ENCODE measurements around the gene UBE3B.

Gene UBE3B

DNA sequence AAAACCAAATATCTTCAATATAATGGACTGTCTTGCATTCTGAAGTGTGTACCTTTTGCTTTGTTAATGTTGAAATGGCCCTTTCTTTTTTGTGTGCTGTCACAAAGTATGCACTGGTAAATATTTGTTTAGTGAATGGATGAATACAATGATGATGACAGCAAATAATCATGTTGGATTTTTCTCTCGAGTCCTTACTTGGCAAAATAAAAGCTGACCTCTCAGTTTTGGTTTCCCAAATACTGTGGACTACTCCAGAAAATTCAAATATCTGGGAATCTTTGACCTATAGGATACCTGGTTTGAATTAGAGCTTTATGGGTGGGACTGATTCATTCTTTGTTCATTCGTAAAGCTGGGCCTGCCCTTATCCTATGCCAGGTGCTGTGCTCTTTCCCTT is 5.5 kb downstream of the UBE3B start:
- TF ChIP-seq ZNF274 (IDR thresholded peaks at IDR 0.05; ENCODE audit: low read depth, low read length) = no peak
- Histone ChIP-seq H3K36me3 (ENCODE audit: insufficient read depth, insufficient read length, low read length) (peaks cover 73% of the 10 kb centered on the region), H3K27me3 (ENCODE audit: insufficient read depth, insufficient read length) (no peaks in the 10 kb centered on the region), H3K9me3 (ENCODE audit: insufficient read depth, low read length) (no peaks in the 10 kb centered on the region), H3K4me3 (ENCODE audit: insufficient read length, low read depth) (no peak overlapping the region), H3K4me1 (ENCODE audit: insufficient read depth, insufficient read length) (no peaks in the 10 kb centered on the region), H3K9ac (ENCODE audit: insufficient read length, low read depth) (no peak overlapping the region)
- no peak for DNase-seq (ENCODE audit: low read depth, low spot score)

GRCh38 chr12:109483346-109483745 is 5.9 kb downstream of the UBE3B start:
- Histone ChIP-seq H3K9me3 (ENCODE audit: insufficient read depth, low read length) (no peaks in the 10 kb centered on the region), H3K27me3 (ENCODE audit: insufficient read depth, insufficient read length) (no peaks in the 10 kb centered on the region), H3K4me3 (ENCODE audit: insufficient read length, low read depth) (no peak overlapping the region), H3K36me3 (ENCODE audit: insufficient read depth, insufficient read length, low read length) (peaks cover 77% of the 10 kb centered on the region), H3K4me1 (ENCODE audit: insufficient read depth, insufficient read length) (no peaks in the 10 kb centered on the region), H3K9ac (ENCODE audit: insufficient read length, low read depth) (no peak overlapping the region)
- no peak for DNase-seq (ENCODE audit: low read depth, low spot score)
- TF ChIP-seq ZNF274 (IDR thresholded peaks at IDR 0.05; ENCODE audit: low read depth, low read length) (no peak), YY1 (IDR thresholded peaks at IDR 0.05; ENCODE audit: insufficient read depth, insufficient read length) (no peak), SUZ12 (IDR thresholded peaks at IDR 0.05; ENCODE audit: extremely low read depth, insufficient read depth, insufficient read length) (no peak)

- no peaks in the 10 kb centered on the region for H3K9me3 ChIP-seq (ENCODE audit: insufficient read depth, low read length)
- no peak for DNase-seq (ENCODE audit: low read depth, low spot score)
- no peak for TF ChIP-seq ZNF274 (IDR thresholded peaks at IDR 0.05; ENCODE audit: low read depth, low read length)
- TF ChIP-seq SUZ12 (IDR thresholded peaks at IDR 0.05; ENCODE audit: extremely low read depth, insufficient read depth, insufficient read length) = no peak
- no peak for TF ChIP-seq YY1 (IDR thresholded peaks at IDR 0.05; ENCODE audit: insufficient read depth, insufficient read length)
- no peak overlapping the region for H3K4me3 ChIP-seq (ENCODE audit: insufficient read length, low read depth)
- peaks cover 90% of the 10 kb centered on the region for H3K36me3 ChIP-seq (ENCODE audit: insufficient read depth, insufficient read length, low read length)
- no peaks in the 10 kb centered on the region for H3K27me3 ChIP-seq (ENCODE audit: insufficient read depth, insufficient read length)
- H3K4me1 ChIP-seq (ENCODE audit: insufficient read depth, insufficient read length) = no peaks in the 10 kb centered on the region
- H3K9ac ChIP-seq (ENCODE audit: insufficient read length, low read depth) = no peak overlapping the region
Measured at GRCh38 chr12:109485201-109485600, 7.8 kb downstream of the UBE3B start.

DNA sequence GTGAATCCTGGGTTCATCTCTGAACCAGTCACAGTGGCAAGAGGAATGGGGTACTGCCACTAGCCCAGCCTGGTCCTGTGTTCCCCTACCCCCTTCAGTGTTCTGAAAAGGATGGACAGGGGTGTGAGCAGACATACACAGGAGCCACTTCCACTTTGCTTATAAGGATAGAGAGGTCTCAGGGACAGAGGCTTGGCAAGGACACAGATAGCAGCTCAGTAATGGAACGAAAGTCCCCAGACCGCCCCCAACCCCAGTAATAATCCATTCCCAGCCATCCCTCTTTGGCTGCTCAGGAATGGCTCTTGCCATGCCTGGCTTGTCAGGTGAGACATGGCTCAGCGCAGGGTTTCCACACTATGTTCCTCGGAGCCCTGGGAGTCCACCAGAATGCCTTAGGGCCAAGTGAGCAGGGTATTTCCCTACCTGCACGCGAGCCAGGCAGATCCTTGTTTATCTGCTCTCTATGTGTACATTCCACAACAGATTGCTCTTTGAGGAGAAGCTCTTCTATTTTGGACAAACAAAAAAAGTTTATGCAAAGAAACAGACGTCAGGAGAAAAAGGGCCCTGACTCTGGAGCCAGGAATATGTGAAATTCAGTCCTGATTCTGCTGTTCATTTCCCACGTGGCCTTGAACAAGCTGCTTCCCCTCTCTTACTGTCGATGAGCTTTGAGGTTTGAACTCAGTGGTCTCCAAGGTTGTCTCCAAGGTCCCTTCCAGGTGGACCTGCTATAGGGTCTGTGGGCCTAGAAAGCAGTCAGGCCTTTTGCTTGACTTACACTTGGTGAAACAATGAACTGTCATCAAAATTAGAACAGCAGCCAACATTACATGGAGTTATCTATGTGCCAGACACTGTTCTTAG is 10.0 kb downstream of the UBE3B start:
- Histone ChIP-seq H3K9me3 (ENCODE audit: insufficient read depth, low read length) (no peaks in the 10 kb centered on the region), H3K4me3 (ENCODE audit: insufficient read length, low read depth) (no peak overlapping the region), H3K9ac (ENCODE audit: insufficient read length, low read depth) (no peak overlapping the region), H3K27me3 (ENCODE audit: insufficient read depth, insufficient read length) (no peaks in the 10 kb centered on the region), H3K36me3 (ENCODE audit: insufficient read depth, insufficient read length, low read length) (peaks cover 98% of the 10 kb centered on the region), H3K4me1 (ENCODE audit: insufficient read depth, insufficient read length) (no peaks in the 10 kb centered on the region)
- no peak for DNase-seq (ENCODE audit: low read depth, low spot score)
- TF ChIP-seq SUZ12 (IDR thresholded peaks at IDR 0.05; ENCODE audit: extremely low read depth, insufficient read depth, insufficient read length) = no peak
- no peak for TF ChIP-seq YY1 (IDR thresholded peaks at IDR 0.05; ENCODE audit: insufficient read depth, insufficient read length)
- no peak for TF ChIP-seq ZNF274 (IDR thresholded peaks at IDR 0.05; ENCODE audit: low read depth, low read length)

DNA sequence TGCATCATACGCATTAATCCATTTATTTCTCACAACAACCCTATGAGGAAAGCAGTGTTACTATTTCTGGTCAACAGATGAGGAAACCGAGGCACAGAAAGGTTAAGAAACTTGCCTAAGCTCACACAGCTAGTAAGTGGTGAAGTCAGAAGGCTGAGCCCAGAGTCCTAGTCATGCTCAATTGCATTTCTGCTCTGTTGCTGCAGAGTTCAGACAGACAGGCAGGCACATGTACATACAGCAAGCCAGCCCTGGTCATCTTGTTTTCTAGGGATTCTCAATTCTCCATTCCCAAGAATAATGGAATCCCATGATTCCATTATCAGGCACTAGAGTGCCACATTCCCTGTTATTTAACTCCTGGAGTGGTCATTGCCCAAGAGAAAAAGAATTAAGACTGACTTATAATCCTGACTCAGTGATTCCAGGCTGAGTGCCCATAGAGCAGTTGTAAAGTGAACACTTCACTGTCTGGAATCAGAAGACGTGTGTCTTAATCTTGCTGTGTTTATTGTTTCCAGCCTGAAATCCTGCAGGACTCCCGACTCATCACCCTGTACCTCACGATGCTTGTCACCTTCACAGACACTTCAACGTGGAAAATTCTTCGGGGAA is 10.7 kb downstream of the UBE3B start:
- Histone ChIP-seq H3K4me3 (ENCODE audit: insufficient read length, low read depth) (no peak overlapping the region), H3K27me3 (ENCODE audit: insufficient read depth, insufficient read length) (no peaks in the 10 kb centered on the region), H3K36me3 (ENCODE audit: insufficient read depth, insufficient read length, low read length) (peaks cover 100% of the 10 kb centered on the region), H3K4me1 (ENCODE audit: insufficient read depth, insufficient read length) (no peaks in the 10 kb centered on the region), H3K9me3 (ENCODE audit: insufficient read depth, low read length) (no peaks in the 10 kb centered on the region), H3K9ac (ENCODE audit: insufficient read length, low read depth) (no peak overlapping the region)
- DNase-seq (ENCODE audit: low read depth, low spot score) = no peak
- TF ChIP-seq YY1 (IDR thresholded peaks at IDR 0.05; ENCODE audit: insufficient read depth, insufficient read length) (no peak), ZNF274 (IDR thresholded peaks at IDR 0.05; ENCODE audit: low read depth, low read length) (no peak), SUZ12 (IDR thresholded peaks at IDR 0.05; ENCODE audit: extremely low read depth, insufficient read depth, insufficient read length) (no peak)

- no peak overlapping the region for H3K4me3 ChIP-seq (ENCODE audit: insufficient read length, low read depth)
- no peaks in the 10 kb centered on the region for H3K9me3 ChIP-seq (ENCODE audit: insufficient read depth, low read length)
- H3K27me3 ChIP-seq (ENCODE audit: insufficient read depth, insufficient read length) = no peaks in the 10 kb centered on the region
- H3K9ac ChIP-seq (ENCODE audit: insufficient read length, low read depth) = no peak overlapping the region
- DNase-seq (ENCODE audit: low read depth, low spot score) = no peak
- H3K4me1 ChIP-seq (ENCODE audit: insufficient read depth, insufficient read length) = no peaks in the 10 kb centered on the region
- TF ChIP-seq SUZ12 (IDR thresholded peaks at IDR 0.05; ENCODE audit: extremely low read depth, insufficient read depth, insufficient read length) (no peak), ZNF274 (IDR thresholded peaks at IDR 0.05; ENCODE audit: low read depth, low read length) (no peak), YY1 (IDR thresholded peaks at IDR 0.05; ENCODE audit: insufficient read depth, insufficient read length) (no peak)
- peaks cover 99% of the 10 kb centered on the region for H3K36me3 ChIP-seq (ENCODE audit: insufficient read depth, insufficient read length, low read length)
Measured at GRCh38 chr12:109489016-109489954, 11.9 kb downstream of the UBE3B start.

Measured in NT2/D1 (cell line).